Left ventricle myocardium inferior (tissue), 1 donor: ENCODE results near the gene TSPYL1. TPM values are rescaled to one million over a fixed set of nuclear protein-coding genes. Genes with fewer than 3 reads are reported as not detected.

Experiments
- DNase-seq: peaks from one replicate; pipeline ENCODE4 v3.0.0-alpha.2; 2020
- H3K27ac ChIP-seq: fragments of 200-600 bp; replicated peaks from 2 replicates; pipeline ENCODE4 v1.8.0; 2021
- H3K27me3 ChIP-seq: fragments of 200-600 bp; 2 replicates; pipeline ENCODE4 v1.8.0; 2021; ENCODE audit warnings: low read depth
- H3K36me3 ChIP-seq: fragments of 200-600 bp; 2 replicates; pipeline ENCODE4 v1.8.0; 2021
- H3K4me1 ChIP-seq: fragments of 200-600 bp; 2 replicates; pipeline ENCODE4 v1.8.0; 2021
- H3K4me3 ChIP-seq: fragments of 200-600 bp; 2 replicates; pipeline ENCODE4 v1.8.0; 2021; ENCODE audit warnings: mild to moderate bottlenecking, moderate library complexity
- H3K9me3 ChIP-seq: fragments of 200-600 bp; replicated peaks from 2 replicates; pipeline ENCODE4 v1.8.0; 2021
- CTCF ChIP-seq: fragments of 200-600 bp; IDR thresholded peaks from 2 replicates; pipeline ENCODE4 v1.8.0; 2021; ENCODE audit warnings: antibody characterized with exemption, mild to moderate bottlenecking, borderline replicate concordance
- intact Hi-C: fragments of 100-400 bp; cut with micrococcal nuclease; formaldehyde crosslinking; loops from one replicate; pipeline ENCODE4 v1.11.0; 2022
- total RNA-seq: library from RNA; stranded (reverse); fragmentation: NEBNext Ultra II Directional; extraction: Animal tissue kit (Norgen Biotek cat#: 25700); gene quantifications from one replicate; pipeline ENCODE4 v1.2.1, GENCODE V29; 2021
- donor health status: DM: no; HTN: yes; CAD: no; lungs with severe emphysema.

TSPYL1 gene
- total RNA-seq, 1 donor from 2014 or later, result 89.5 TPM

GRCh38 chr6:116280161-116280932 is 617 bp upstream of the TSPYL1 start:
- Histone ChIP-seq H3K27ac (peak overlapping the region; percentile 96), H3K36me3 (peaks cover 8% of the 10 kb centered on the region), H3K4me3 (peak overlapping the region; percentile 85), H3K4me1 (peaks cover 58% of the 10 kb centered on the region), H3K9me3 (no peaks in the 10 kb centered on the region), H3K27me3 (no peaks in the 10 kb centered on the region)
- no peak for TF ChIP-seq CTCF
- no peak for DNase-seq
- intact Hi-C loops, result no loop called here

- H3K4me3 ChIP-seq, result peak overlapping the region; percentile 85
- DNase-seq, result peak; percentile 57
- H3K36me3 ChIP-seq, result peaks cover 16% of the 10 kb centered on the region
- no peaks in the 10 kb centered on the region for H3K9me3 ChIP-seq
- peaks cover 73% of the 10 kb centered on the region for H3K4me1 ChIP-seq
- no peaks in the 10 kb centered on the region for H3K27me3 ChIP-seq
- peak overlapping the region; percentile 96 for H3K27ac ChIP-seq
- TF ChIP-seq CTCF, result no peak
- intact Hi-C loops, result no loop called here
Measured at GRCh38 chr6:116278854-116279231, 887 bp downstream of the TSPYL1 start.

- Histone ChIP-seq H3K4me3 (peak overlapping the region; percentile 85), H3K4me1 (peaks cover 74% of the 10 kb centered on the region), H3K9me3 (no peaks in the 10 kb centered on the region), H3K27ac (peak overlapping the region; percentile 96), H3K27me3 (no peaks in the 10 kb centered on the region), H3K36me3 (peaks cover 20% of the 10 kb centered on the region)
- no peak for DNase-seq
- intact Hi-C loops, result no loop called here
- TF ChIP-seq CTCF, result no peak
Measured at GRCh38 chr6:116278481-116278829, 1.3 kb downstream of the TSPYL1 start.

DNA sequence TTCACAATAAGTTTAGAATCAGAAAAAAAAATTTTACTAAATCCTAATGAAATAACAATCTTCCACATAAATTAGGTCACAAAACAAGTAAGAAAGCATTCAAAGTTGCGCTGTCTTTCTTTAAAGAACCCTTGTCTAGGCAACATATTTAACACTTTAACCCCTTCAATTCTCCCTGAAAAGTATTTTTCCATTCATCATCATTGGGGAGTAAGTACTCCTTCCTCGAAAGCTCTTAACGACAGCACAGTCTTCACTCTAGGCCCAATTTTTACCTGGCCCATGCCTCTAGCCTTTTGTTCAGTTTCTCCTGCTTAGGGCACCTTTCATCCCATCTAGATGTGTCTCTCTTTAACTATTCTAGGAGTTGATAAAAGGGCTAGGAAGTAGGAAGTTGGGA is 2.6 kb downstream of the TSPYL1 start:
- DNase-seq, result no peak
- no peaks in the 10 kb centered on the region for H3K9me3 ChIP-seq
- no peaks in the 10 kb centered on the region for H3K27me3 ChIP-seq
- H3K27ac ChIP-seq, result peak overlapping the region; percentile 96
- intact Hi-C loops, result no loop called here
- H3K36me3 ChIP-seq, result peaks cover 24% of the 10 kb centered on the region
- H3K4me1 ChIP-seq, result peaks cover 79% of the 10 kb centered on the region
- peak overlapping the region; percentile 85 for H3K4me3 ChIP-seq
- no peak for TF ChIP-seq CTCF

GRCh38 chr6:116271149-116271708 is 8.5 kb downstream of the TSPYL1 start:
- H3K4me3 ChIP-seq, result no peak overlapping the region
- no peaks in the 10 kb centered on the region for H3K9me3 ChIP-seq
- H3K36me3 ChIP-seq, result peaks cover 16% of the 10 kb centered on the region
- peak overlapping the region; percentile 43 for H3K27ac ChIP-seq
- TF ChIP-seq CTCF, result no peak
- no peak for DNase-seq
- H3K27me3 ChIP-seq, result no peaks in the 10 kb centered on the region
- intact Hi-C loops, result no loop called here
- H3K4me1 ChIP-seq, result peaks cover 42% of the 10 kb centered on the region
